Lung (tissue), 12 donors: ENCODE data around the gene MAGEA9B. TPM values are rescaled to one million over a fixed set of nuclear protein-coding genes. Genes with fewer than 3 reads are reported as not detected.
"Not testable (repeated sequence)": the region's sequence is repeated elsewhere in the genome, so short reads cannot be mapped to it uniquely, and the experiment has no call there.

Experiments used
- ATAC-seq: fragments of 200-7000 bp; cut with Tn5 transposase; one replicate; pipeline ENCODE4 v1.9.1; 2020; ENCODE audit warnings: moderate number of reproducible peaks; ENCODE audit not compliant: insufficient read depth, low FRiP score
- DNase-seq, 3 donors: peaks; one replicate each; pipeline ENCODE4 v3.0.0-alpha.2; 2013 to 2017
- H3K27ac ChIP-seq, 2 donors: one replicate each; pipeline ENCODE4 v1.5.1; 2013; ENCODE audit warnings: mild to moderate bottlenecking in 2 of 2, moderate library complexity in 2 of 2, control low read depth in 1 of 2, inconsistent platforms in 1 of 2, low read depth in 1 of 2, low read length in 1 of 2
- H3K27me3 ChIP-seq, 3 donors: one replicate each; pipeline ENCODE4 v1.5.1; 2013; ENCODE audit warnings: low read length in 2 of 3; ENCODE audit not compliant: control insufficient read depth in 3 of 3, insufficient read depth in 3 of 3
- H3K36me3 ChIP-seq, 4 donors: one replicate each; pipeline ENCODE4 v1.5.1; 2013; ENCODE audit warnings: low read length in 4 of 4, mild to moderate bottlenecking in 1 of 4, moderate library complexity in 1 of 4; ENCODE audit not compliant: control insufficient read depth in 4 of 4, insufficient read depth in 4 of 4
- H3K4me1 ChIP-seq, 5 donors: one replicate each; pipeline ENCODE4 v1.5.1; 2013; ENCODE audit warnings: low read length in 5 of 5, mild to moderate bottlenecking in 2 of 5, moderate library complexity in 1 of 5; ENCODE audit not compliant: control insufficient read depth in 5 of 5, insufficient read depth in 5 of 5
- H3K4me3 ChIP-seq: one replicate; pipeline ENCODE4 v1.5.1; 2013; ENCODE audit warnings: mild to moderate bottlenecking, control low read depth, moderate library complexity
- H3K9ac ChIP-seq, 2 donors: one replicate each; pipeline ENCODE4 v1.5.1; 2013; ENCODE audit warnings: low read length in 2 of 2, control low read depth in 1 of 2; ENCODE audit not compliant: insufficient read depth in 1 of 2
- H3K9me3 ChIP-seq, 4 donors: one replicate each; pipeline ENCODE4 v1.5.1; 2013; ENCODE audit warnings: low read length in 3 of 4, mild to moderate bottlenecking in 1 of 4, moderate library complexity in 1 of 4; ENCODE audit not compliant: control insufficient read depth in 4 of 4, insufficient read depth in 3 of 4
- WGBS, 2 donors: extraction: QIAGEN DNeasy Blood & Tissue Kit; methylation state at CpG; one replicate each; pipeline ENCODE4 v1.1.7; 2013; 5-methylcytosine and 5-hydroxymethylcytosine counted together
- polyA plus RNA-seq, 2 donors: library from polyadenylated mRNA; stranded (reverse); fragments of 200-250 nt; gene quantifications; one replicate each; pipeline ENCODE4 v1.2.1, GENCODE V29; 2013
- total RNA-seq, 2 donors: library from RNA; depleted of rRNA in 1 of 2; stranded (reverse); fragments of >200 nt in 1 of 2; gene quantifications; one replicate each; pipeline ENCODE4 v1.2.1, GENCODE V29; 2014 to 2021
- TF ChIP-seq, protein P1 (sequence below): IDR thresholded peaks from 2 replicates; pipeline ENCODE4 v1.5.1; 2012; ENCODE audit warnings: mild to moderate bottlenecking; ENCODE audit errors: control extremely low read depth, extremely low read depth
- donor health status: control.
- donor health status: control.
- donor health status: Bipolar disorder and iron deficiency.
- donor health status: healthy.
- donor health status: DM: yes; HTN: yes; CAD: no.

MAGEA9B gene
- total and polyA plus RNA-seq, 4 donors, result not detected

DNA sequence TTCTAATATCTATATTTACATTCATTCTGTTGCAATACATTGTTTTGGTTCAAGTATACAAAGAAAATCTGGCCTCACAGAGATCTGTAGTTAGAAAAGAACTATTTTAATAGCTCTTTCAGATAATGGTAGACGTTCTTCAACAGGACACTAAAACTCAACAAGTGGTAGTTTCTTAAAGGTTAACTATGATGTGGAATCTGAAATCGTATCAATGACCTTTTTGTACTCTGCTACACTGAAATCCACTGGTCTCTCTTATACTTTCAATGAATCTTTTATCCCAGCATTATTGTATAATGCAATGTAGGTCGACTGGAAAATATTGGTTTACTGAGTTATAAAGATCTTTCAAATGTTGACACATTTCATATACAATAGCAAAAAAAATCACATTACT, 31.6 kb upstream of the MAGEA9B start:
- DNase-seq, result no peak
- H3K27me3 ChIP-seq, result no peaks in the 10 kb centered on the region
- no peak overlapping the region for H3K9ac ChIP-seq
- H3K27ac ChIP-seq, result no peak overlapping the region
- no peak for ATAC-seq
- TF ChIP-seq, protein P1, sequence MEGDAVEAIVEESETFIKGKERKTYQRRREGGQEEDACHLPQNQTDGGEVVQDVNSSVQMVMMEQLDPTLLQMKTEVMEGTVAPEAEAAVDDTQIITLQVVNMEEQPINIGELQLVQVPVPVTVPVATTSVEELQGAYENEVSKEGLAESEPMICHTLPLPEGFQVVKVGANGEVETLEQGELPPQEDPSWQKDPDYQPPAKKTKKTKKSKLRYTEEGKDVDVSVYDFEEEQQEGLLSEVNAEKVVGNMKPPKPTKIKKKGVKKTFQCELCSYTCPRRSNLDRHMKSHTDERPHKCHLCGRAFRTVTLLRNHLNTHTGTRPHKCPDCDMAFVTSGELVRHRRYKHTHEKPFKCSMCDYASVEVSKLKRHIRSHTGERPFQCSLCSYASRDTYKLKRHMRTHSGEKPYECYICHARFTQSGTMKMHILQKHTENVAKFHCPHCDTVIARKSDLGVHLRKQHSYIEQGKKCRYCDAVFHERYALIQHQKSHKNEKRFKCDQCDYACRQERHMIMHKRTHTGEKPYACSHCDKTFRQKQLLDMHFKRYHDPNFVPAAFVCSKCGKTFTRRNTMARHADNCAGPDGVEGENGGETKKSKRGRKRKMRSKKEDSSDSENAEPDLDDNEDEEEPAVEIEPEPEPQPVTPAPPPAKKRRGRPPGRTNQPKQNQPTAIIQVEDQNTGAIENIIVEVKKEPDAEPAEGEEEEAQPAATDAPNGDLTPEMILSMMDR, result no peak
- 62 to 92% methylated on average over 3 of the region's 3 CpGs for WGBS, 2 donors
- H3K9me3 ChIP-seq, result peaks cover 0 to 6% (median 0%) of the 10 kb centered on the region in 4 donors
- H3K36me3 ChIP-seq, result no peaks in the 10 kb centered on the region
- no peaks in the 10 kb centered on the region for H3K4me1 ChIP-seq
- no peak overlapping the region for H3K4me3 ChIP-seq

DNA sequence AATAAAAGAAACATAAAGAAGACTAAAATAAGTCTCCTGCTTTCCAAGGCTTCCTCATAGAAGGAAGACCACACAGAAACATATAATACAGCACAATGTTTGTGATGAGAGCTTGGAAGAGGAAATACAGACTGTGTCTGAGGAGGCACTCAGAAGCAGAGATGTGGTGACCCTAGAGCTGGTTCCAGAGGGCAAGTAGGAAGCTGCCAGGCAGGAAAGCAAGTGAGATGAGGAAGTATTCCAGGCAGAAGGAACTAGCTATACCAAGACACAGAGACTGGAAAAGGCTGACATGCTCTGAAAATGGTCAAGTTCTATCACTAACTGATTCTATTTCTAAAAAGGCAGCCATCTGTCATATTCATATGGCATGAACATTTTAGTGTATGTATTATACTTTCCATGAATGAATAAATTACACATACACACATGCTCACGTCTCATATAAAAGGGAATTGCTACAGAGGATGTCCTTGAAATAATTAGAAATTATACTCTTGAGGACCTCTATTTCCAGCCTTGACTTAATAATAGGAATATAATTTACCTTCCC, 24.4 kb upstream of the MAGEA9B start:
- WGBS, 2 donors, result 71 to 73% methylated on average over 1 of the region's 1 CpG
- Histone ChIP-seq H3K27me3 (no peaks in the 10 kb centered on the region), H3K4me1 (no peaks in the 10 kb centered on the region), H3K4me3 (no peak overlapping the region), H3K36me3 (peaks cover 0 to 5% (median under 1%) of the 10 kb centered on the region in 4 donors), H3K27ac (no peak overlapping the region), H3K9me3 (no peaks in the 10 kb centered on the region), H3K9ac (no peak overlapping the region)
- DNase-seq (no peak), ATAC-seq (no peak)
- TF ChIP-seq, protein P1, result no peak

- no peak overlapping the region for H3K9ac ChIP-seq
- DNase-seq (no peak), ATAC-seq (no peak)
- H3K27ac ChIP-seq, result no peak overlapping the region
- WGBS, 2 donors, result 74 to 92% methylated on average over 5 of the region's 5 CpGs
- no peaks in the 10 kb centered on the region for H3K27me3 ChIP-seq
- no peak overlapping the region for H3K4me3 ChIP-seq
- TF ChIP-seq, protein P1, result no peak
- peaks cover 0 to 5% (median under 1%) of the 10 kb centered on the region in 4 donors for H3K36me3 ChIP-seq
- no peaks in the 10 kb centered on the region for H3K4me1 ChIP-seq
- no peaks in the 10 kb centered on the region for H3K9me3 ChIP-seq
Measured at GRCh38 chrX:149610511-149610910, 23.3 kb upstream of the MAGEA9B start.

DNA sequence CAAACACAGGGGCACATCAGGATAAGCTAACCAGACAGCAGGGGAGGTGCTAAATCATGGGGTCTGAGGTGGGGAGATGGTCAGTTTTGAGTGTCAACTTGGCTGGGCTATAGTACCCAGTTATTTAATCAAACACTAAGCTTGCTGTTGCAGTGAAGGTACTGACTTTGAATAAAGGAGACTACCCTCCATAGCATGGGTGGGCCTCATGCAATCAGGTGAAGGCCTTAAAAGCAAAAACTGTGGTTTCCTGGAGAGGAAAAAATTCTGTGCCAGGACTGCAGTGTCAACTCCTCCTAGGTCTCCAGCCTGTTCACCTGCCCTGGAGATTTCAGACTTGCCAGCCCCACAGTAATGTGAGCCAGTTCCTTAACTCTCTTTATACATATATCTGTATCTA, 20.4 kb upstream of the MAGEA9B start:
- Histone ChIP-seq H3K36me3 (peaks cover 0 to 5% (median under 1%) of the 10 kb centered on the region in 4 donors), H3K27me3 (no peaks in the 10 kb centered on the region), H3K4me3 (no peak overlapping the region), H3K27ac (no peak overlapping the region), H3K9me3 (no peaks in the 10 kb centered on the region), H3K9ac (no peak overlapping the region), H3K4me1 (no peaks in the 10 kb centered on the region)
- TF ChIP-seq, protein P1, result no peak
- no peak for DNase-seq
- ATAC-seq, result no peak

DNA sequence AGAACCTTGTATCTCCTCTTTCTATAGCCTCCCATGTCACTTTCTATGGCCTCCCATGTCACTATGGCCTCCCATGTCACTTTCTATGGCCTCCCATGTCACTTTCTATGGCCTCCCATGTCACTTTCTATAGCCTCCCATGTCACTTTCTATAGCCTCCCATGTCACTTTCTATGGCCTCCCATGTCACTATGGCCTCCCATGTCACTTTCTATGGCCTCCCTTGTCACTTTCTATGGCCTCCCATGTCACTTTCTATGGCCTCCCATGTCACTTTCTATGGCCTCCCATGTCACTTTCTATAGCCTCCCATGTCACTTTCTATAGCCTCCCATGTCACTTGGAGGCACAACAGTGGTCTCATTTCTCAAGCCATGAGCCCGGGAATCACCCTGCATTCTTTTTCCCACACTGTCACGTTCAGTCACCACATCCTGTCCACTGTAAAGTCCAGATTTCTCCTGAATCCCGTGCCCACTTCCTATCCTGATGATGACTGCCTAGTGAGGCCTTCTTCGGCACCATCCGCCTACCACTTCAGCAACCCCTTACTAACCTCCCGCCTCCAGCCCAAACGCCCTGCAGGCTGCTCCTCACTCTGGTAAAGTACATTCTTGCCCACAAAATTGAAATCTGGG, 18.1 kb upstream of the MAGEA9B start:
- not testable (repeated sequence) for ATAC-seq, H3K9ac ChIP-seq, H3K27me3 ChIP-seq, H3K4me1 ChIP-seq, H3K36me3 ChIP-seq, DNase-seq, H3K4me3 ChIP-seq, H3K9me3 ChIP-seq, H3K27ac ChIP-seq
- 70 to 91% methylated on average over 7 of the region's 7 CpGs for WGBS, 2 donors
